HUES48 (cell line): ENCODE measurements around the gene FUT7.
A peak's percentile ranks its signal among the peaks of the same experiment; 100 is the strongest.

Source experiments
- H3K27ac ChIP-seq: one replicate; pipeline ENCODE4 v1.7.0; 2013; ENCODE audit warnings: low read depth, low read length, inconsistent platforms
- H3K27me3 ChIP-seq: 2 replicates; pipeline ENCODE4 v1.6.1; 2013; ENCODE audit warnings: mild to moderate bottlenecking, low read length; ENCODE audit not compliant: control insufficient read depth, insufficient read depth
- H3K36me3 ChIP-seq: 2 replicates; pipeline ENCODE4 v1.6.1; 2013; ENCODE audit warnings: low read length; ENCODE audit not compliant: control insufficient read depth, insufficient read depth
- H3K4me1 ChIP-seq: 2 replicates; pipeline ENCODE4 v1.6.1; 2013; ENCODE audit warnings: mild to moderate bottlenecking, low read length; ENCODE audit not compliant: control insufficient read depth, insufficient read depth
- H3K4me3 ChIP-seq: 2 replicates; pipeline ENCODE4 v1.5.1; 2013; ENCODE audit warnings: mild to moderate bottlenecking, low read depth, low read length
- H3K9ac ChIP-seq: 2 replicates; pipeline ENCODE4 v1.6.1; 2013; ENCODE audit warnings: mild to moderate bottlenecking, low read depth, low read length, moderate library complexity
- H3K9me3 ChIP-seq: 2 replicates; pipeline ENCODE4 v1.6.1; 2013; ENCODE audit warnings: low read length; ENCODE audit not compliant: control insufficient read depth, insufficient read depth

The FUT7 gene

GRCh38 chr9:137045294-137046087 is 13.6 kb upstream of the FUT7 start:
- no peak overlapping the region for H3K9ac ChIP-seq
- H3K4me1 ChIP-seq, result 0 out of 2 replicates have a peak, but pooled peaks cover 3% of the 10 kb centered on the region
- no peaks in the 10 kb centered on the region for H3K36me3 ChIP-seq
- peaks cover 44% of the 10 kb centered on the region for H3K27me3 ChIP-seq
- no peak overlapping the region for H3K27ac ChIP-seq
- no peaks in the 10 kb centered on the region for H3K9me3 ChIP-seq
- H3K4me3 ChIP-seq, result peak overlapping the region; percentile 65

DNA sequence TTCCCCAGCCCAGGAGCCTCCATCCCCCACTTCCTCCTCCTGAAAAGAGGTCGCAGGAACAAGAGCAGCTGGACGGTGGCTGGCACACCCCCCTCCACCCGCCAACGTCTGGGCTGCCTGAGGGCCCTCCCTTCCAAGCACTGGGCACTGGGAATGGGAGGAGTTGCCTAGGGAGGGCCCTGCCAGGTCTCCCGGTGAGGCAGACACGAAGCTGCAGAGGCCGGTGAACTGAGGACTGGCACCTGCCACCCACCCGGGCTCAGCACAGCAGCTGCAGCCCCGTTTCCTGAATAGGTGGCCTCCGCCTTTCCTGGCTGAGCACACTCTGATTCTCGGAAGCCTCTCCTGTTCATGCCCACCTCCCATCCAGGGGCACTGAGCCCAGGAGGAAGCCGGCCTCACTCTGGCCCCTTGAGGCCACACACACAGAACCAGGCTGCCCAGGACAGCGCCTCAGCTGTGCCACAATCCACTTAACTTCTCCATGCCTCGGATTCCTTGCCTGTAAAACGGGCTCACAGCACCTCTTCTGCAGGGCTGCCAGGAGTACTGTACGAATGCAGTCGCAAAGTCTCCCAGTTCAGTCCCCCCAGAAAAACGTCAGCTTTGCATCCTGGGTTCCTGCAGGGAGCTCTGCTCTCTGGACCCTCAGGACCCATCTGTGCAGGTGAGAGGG is 12.8 kb upstream of the FUT7 start:
- H3K9me3 ChIP-seq, result no peaks in the 10 kb centered on the region
- H3K27ac ChIP-seq, result no peak overlapping the region
- 0 out of 2 replicates have a peak, but pooled peaks cover 3% of the 10 kb centered on the region for H3K4me1 ChIP-seq
- H3K9ac ChIP-seq, result no peak overlapping the region
- peaks cover 36% of the 10 kb centered on the region for H3K27me3 ChIP-seq
- peak overlapping the region; percentile 65 for H3K4me3 ChIP-seq
- H3K36me3 ChIP-seq, result peaks cover 3% of the 10 kb centered on the region

DNA sequence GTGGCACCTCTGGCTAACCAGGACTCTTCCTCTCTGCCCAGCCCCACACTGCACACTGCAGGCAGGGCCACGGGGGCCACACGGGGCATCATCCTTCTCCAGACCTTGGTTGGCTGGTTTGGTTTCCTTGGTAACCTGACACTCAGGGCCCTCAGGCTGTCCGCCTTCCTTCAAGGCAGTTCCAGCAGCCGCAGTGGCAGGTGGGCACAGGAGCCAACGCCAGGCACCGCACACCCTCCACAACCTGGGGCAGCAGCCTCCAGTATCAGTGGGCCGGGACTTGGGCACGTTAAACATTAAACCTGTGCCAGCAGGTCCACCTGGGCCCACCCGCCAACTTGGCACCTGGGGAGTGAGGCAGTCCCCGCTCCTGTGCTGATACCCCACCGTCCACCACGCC is 12.1 kb upstream of the FUT7 start:
- Histone ChIP-seq H3K9me3 (no peaks in the 10 kb centered on the region), H3K4me3 (no peak overlapping the region), H3K9ac (no peak overlapping the region), H3K27me3 (peaks cover 30% of the 10 kb centered on the region), H3K27ac (no peak overlapping the region), H3K4me1 (0 out of 2 replicates have a peak, but pooled peaks cover 3% of the 10 kb centered on the region), H3K36me3 (peaks cover 9% of the 10 kb centered on the region)

GRCh38 chr9:137042751-137043727 is 11.2 kb upstream of the FUT7 start:
- Histone ChIP-seq H3K27me3 (peaks cover 26% of the 10 kb centered on the region), H3K27ac (no peak overlapping the region), H3K9me3 (no peaks in the 10 kb centered on the region), H3K9ac (no peak overlapping the region), H3K36me3 (peaks cover 11% of the 10 kb centered on the region), H3K4me1 (0 out of 2 replicates have a peak, but pooled peaks cover 3% of the 10 kb centered on the region), H3K4me3 (no peak overlapping the region)

- H3K27ac ChIP-seq, result no peak overlapping the region
- peaks cover 11% of the 10 kb centered on the region for H3K27me3 ChIP-seq
- 0 out of 2 replicates have a peak, but pooled peaks cover 3% of the 10 kb centered on the region for H3K4me1 ChIP-seq
- no peaks in the 10 kb centered on the region for H3K9me3 ChIP-seq
- H3K9ac ChIP-seq, result no peak overlapping the region
- H3K36me3 ChIP-seq, result peaks cover 11% of the 10 kb centered on the region
- H3K4me3 ChIP-seq, result no peak overlapping the region
Observed at GRCh38 chr9:137041124-137041523, 9.2 kb upstream of the FUT7 start.

DNA sequence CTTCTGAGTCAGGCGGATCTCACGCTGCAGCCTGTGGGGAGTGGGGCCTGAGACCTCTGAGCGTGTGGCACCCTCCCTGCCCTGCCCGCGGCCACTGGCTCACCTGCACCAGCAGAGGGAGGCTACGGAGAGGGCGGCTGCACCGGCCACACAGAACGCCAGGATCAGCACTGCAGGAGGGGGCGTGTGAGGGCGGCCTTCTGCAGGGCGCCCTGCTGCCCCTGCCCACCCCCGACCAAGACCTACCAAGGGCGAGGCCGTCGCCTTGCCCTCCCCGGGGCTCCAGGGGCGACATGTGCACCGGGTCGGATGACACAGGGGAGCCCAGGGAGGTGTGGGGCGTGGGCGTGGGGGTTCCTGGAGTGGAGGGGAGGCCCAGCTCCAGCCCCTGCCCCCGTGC is 8.7 kb upstream of the FUT7 start:
- H3K36me3 ChIP-seq, result peaks cover 11% of the 10 kb centered on the region
- no peak overlapping the region for H3K4me3 ChIP-seq
- 0 out of 2 replicates have a peak, but pooled peaks cover 3% of the 10 kb centered on the region for H3K4me1 ChIP-seq
- H3K9me3 ChIP-seq, result no peaks in the 10 kb centered on the region
- H3K9ac ChIP-seq, result no peak overlapping the region
- no peak overlapping the region for H3K27ac ChIP-seq
- peaks cover 11% of the 10 kb centered on the region for H3K27me3 ChIP-seq

GRCh38 chr9:137039611-137040366 is 7.9 kb upstream of the FUT7 start:
- peaks cover 4% of the 10 kb centered on the region for H3K27me3 ChIP-seq
- no peak overlapping the region for H3K9ac ChIP-seq
- 0 out of 2 replicates have a peak, but pooled peaks cover under 1% of the 10 kb centered on the region for H3K4me1 ChIP-seq
- no peak overlapping the region for H3K27ac ChIP-seq
- H3K4me3 ChIP-seq, result no peak overlapping the region
- H3K36me3 ChIP-seq, result peaks cover 11% of the 10 kb centered on the region
- H3K9me3 ChIP-seq, result no peaks in the 10 kb centered on the region

DNA sequence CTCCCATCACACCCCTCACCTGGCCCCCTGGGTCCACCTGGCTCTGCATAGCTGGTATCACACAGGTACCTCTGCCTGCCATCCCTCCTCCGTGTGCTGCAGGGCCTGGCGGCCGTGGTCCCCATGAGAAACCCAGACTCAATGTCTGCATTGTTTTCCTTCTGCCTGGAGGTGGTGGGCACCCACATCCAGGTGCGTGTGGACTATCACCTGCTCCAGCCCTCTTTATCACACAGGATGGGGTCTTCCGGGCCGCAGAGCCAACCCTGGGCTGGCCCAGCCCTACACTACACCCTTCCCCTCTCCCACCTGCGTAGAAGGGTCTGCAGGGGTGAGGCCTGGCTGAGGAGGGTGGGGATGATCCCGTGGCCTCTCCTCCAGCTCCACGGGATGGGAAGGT is 7.0 kb upstream of the FUT7 start:
- Histone ChIP-seq H3K4me3 (no peak overlapping the region), H3K27ac (no peak overlapping the region), H3K27me3 (no peaks in the 10 kb centered on the region), H3K36me3 (peaks cover 11% of the 10 kb centered on the region), H3K9ac (no peak overlapping the region), H3K9me3 (no peaks in the 10 kb centered on the region), H3K4me1 (no peaks in the 10 kb centered on the region)

- H3K4me3 ChIP-seq, result no peak overlapping the region
- no peak overlapping the region for H3K9ac ChIP-seq
- H3K9me3 ChIP-seq, result no peaks in the 10 kb centered on the region
- no peaks in the 10 kb centered on the region for H3K4me1 ChIP-seq
- peaks cover 11% of the 10 kb centered on the region for H3K36me3 ChIP-seq
- no peaks in the 10 kb centered on the region for H3K27me3 ChIP-seq
- H3K27ac ChIP-seq, result no peak overlapping the region
Observed at GRCh38 chr9:137037483-137037882, 5.6 kb upstream of the FUT7 start.

DNA sequence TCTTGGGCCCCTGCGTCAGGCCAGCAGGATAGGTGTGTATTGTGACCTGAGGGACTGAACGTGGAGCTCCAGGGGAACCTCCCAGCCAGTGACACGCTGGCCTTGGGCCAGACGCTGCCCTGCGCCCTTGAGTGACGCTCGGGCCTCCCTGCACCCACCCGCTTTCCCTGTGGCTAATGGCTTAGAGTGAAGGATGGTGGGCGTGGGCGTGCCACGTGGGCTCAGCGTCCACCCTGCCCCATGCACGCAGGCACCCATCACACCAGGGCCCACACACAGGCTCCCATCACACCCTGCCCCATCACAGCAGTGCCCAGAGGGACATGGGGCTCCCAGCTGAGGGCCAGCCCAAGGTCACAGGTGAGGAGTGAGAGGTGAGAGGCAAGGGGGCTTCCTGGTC is 5.1 kb upstream of the FUT7 start:
- no peak overlapping the region for H3K9ac ChIP-seq
- H3K4me3 ChIP-seq, result no peak overlapping the region
- H3K27me3 ChIP-seq, result no peaks in the 10 kb centered on the region
- H3K4me1 ChIP-seq, result no peaks in the 10 kb centered on the region
- no peaks in the 10 kb centered on the region for H3K9me3 ChIP-seq
- no peak overlapping the region for H3K27ac ChIP-seq
- peaks cover 11% of the 10 kb centered on the region for H3K36me3 ChIP-seq
